OCI-LY1 (cell line): ENCODE data around the gene IFT172.

Source experiments
- H2AFZ ChIP-seq: fragments of 200-600 bp; sonication (generic), shearing (Covaris generic); 2 replicates; pipeline ENCODE4 v1.6.0; 2014; ENCODE audit warnings: antibody characterized with exemption, mild to moderate bottlenecking, low read length
- H3F3A ChIP-seq: fragments of 200-600 bp; sonication (generic), shearing (Covaris generic); 2 replicates; pipeline ENCODE4 v1.6.0; 2014; ENCODE audit warnings: mild to moderate bottlenecking, antibody characterized with exemption, low read length, moderate library complexity; ENCODE audit not compliant: insufficient read depth
- H3K27ac ChIP-seq: fragments of 200-600 bp; sonication (generic); 2 replicates; pipeline ENCODE4 v1.5.1; 2014; ENCODE audit warnings: low read length, mixed run types, mild to moderate bottlenecking, low read depth; ENCODE audit not compliant: poor library complexity, severe bottlenecking
- H3K27me3 ChIP-seq: fragments of 200-600 bp; sonication (generic); 2 replicates; pipeline ENCODE4 v1.6.0; 2014; ENCODE audit warnings: antibody characterized with exemption, mild to moderate bottlenecking, low read length, moderate library complexity; ENCODE audit not compliant: insufficient read depth
- H3K36me3 ChIP-seq: fragments of 200-600 bp; sonication (generic); 2 replicates; pipeline ENCODE4 v1.6.1; 2014; ENCODE audit warnings: mild to moderate bottlenecking, antibody characterized with exemption, low read length, moderate library complexity, mixed read lengths; ENCODE audit not compliant: insufficient read depth
- H3K4me1 ChIP-seq: fragments of 200-600 bp; sonication (generic); 2 replicates; pipeline ENCODE4 v1.5.1; 2014; ENCODE audit warnings: mild to moderate bottlenecking, low read length, moderate library complexity; ENCODE audit not compliant: insufficient read depth, severe bottlenecking
- H3K4me2 ChIP-seq: fragments of 200-600 bp; sonication (generic), shearing (Covaris generic); 2 replicates; pipeline ENCODE4 v1.6.1; 2014; ENCODE audit warnings: low read length
- H3K4me3 ChIP-seq: fragments of 200-600 bp; sonication (generic); 2 replicates; pipeline ENCODE4 v1.5.1; 2014; ENCODE audit warnings: low read length, low read depth, mild to moderate bottlenecking, mixed read lengths; ENCODE audit not compliant: poor library complexity, severe bottlenecking
- H3K79me2 ChIP-seq: fragments of 200-600 bp; shearing (Covaris generic); 2 replicates; pipeline ENCODE4 v1.6.1; 2016; ENCODE audit warnings: mixed run types, low read length, mixed read lengths; ENCODE audit not compliant: insufficient read depth
- H3K9ac ChIP-seq: fragments of 200-600 bp; sonication (generic), shearing (Covaris generic); 2 replicates; pipeline ENCODE4 v1.6.1; 2014; ENCODE audit warnings: mild to moderate bottlenecking, low read length, mixed read lengths
- H3K9me2 ChIP-seq: fragments of 200-600 bp; sonication (generic), shearing (Covaris generic); 2 replicates; pipeline ENCODE4 v1.6.1; 2014; ENCODE audit warnings: low read depth, mild to moderate bottlenecking, low read length, mixed read lengths
- H3K9me3 ChIP-seq: fragments of 200-600 bp; shearing (Covaris generic); 2 replicates; pipeline ENCODE4 v1.6.1; 2014; ENCODE audit warnings: low read length, mixed read lengths
- H4K20me1 ChIP-seq: fragments of 200-600 bp; sonication (generic), shearing (Covaris generic); 2 replicates; pipeline ENCODE4 v1.6.0; 2016; ENCODE audit warnings: mild to moderate bottlenecking, low read length; ENCODE audit not compliant: insufficient read depth
- EZH2 ChIP-seq: fragments of 200-600 bp; sonication (generic), shearing (Covaris generic); IDR thresholded peaks from 2 replicates; pipeline ENCODE4 v1.8.0; 2017; ENCODE audit warnings: borderline replicate concordance, mixed run types, mild to moderate bottlenecking, antibody characterized with exemption, low read length, moderate library complexity, mixed read lengths
- TF ChIP-seq, protein P1 (sequence below): fragments of 200-600 bp; sonication (generic), shearing (Covaris generic); IDR thresholded peaks from 2 replicates; pipeline ENCODE4 v1.5.1; 2017; ENCODE audit warnings: mild to moderate bottlenecking, antibody characterized with exemption, low read length, moderate library complexity, mixed read lengths

Gene IFT172

GRCh38 chr2:27531983-27532382, 42.4 kb upstream of the IFT172 start:
- no peaks in the 10 kb centered on the region for H4K20me1 ChIP-seq
- TF ChIP-seq, protein P1, sequence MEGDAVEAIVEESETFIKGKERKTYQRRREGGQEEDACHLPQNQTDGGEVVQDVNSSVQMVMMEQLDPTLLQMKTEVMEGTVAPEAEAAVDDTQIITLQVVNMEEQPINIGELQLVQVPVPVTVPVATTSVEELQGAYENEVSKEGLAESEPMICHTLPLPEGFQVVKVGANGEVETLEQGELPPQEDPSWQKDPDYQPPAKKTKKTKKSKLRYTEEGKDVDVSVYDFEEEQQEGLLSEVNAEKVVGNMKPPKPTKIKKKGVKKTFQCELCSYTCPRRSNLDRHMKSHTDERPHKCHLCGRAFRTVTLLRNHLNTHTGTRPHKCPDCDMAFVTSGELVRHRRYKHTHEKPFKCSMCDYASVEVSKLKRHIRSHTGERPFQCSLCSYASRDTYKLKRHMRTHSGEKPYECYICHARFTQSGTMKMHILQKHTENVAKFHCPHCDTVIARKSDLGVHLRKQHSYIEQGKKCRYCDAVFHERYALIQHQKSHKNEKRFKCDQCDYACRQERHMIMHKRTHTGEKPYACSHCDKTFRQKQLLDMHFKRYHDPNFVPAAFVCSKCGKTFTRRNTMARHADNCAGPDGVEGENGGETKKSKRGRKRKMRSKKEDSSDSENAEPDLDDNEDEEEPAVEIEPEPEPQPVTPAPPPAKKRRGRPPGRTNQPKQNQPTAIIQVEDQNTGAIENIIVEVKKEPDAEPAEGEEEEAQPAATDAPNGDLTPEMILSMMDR: no peak
- TF ChIP-seq EZH2: no peak

GRCh38 chr2:27527182-27527581, 37.6 kb upstream of the IFT172 start:
- no peak overlapping the region for H3K27ac ChIP-seq
- no peaks in the 10 kb centered on the region for H3K4me1 ChIP-seq
- no peak overlapping the region for H2AFZ ChIP-seq
- H3K9me2 ChIP-seq: no peaks in the 10 kb centered on the region
- no peak overlapping the region for H3K4me2 ChIP-seq
- no peaks in the 10 kb centered on the region for H3F3A ChIP-seq
- no peak for TF ChIP-seq EZH2
- TF ChIP-seq, protein P1: no peak
- no peak overlapping the region for H3K4me3 ChIP-seq
- H3K27me3 ChIP-seq: no peaks in the 10 kb centered on the region
- no peaks in the 10 kb centered on the region for H3K9me3 ChIP-seq
- H4K20me1 ChIP-seq: no peaks in the 10 kb centered on the region
- H3K9ac ChIP-seq: no peak overlapping the region
- no peaks in the 10 kb centered on the region for H3K36me3 ChIP-seq
- no peaks in the 10 kb centered on the region for H3K79me2 ChIP-seq

More at GRCh38 chr2:27531983-27532382, 42.4 kb upstream of the IFT172 start:
- Histone ChIP-seq H3K79me2 (no peaks in the 10 kb centered on the region), H3K4me1 (no peaks in the 10 kb centered on the region), H3K36me3 (no peaks in the 10 kb centered on the region), H3K9me3 (no peaks in the 10 kb centered on the region), H3K27ac (no peak overlapping the region), H3K9me2 (no peaks in the 10 kb centered on the region), H3K27me3 (no peaks in the 10 kb centered on the region), H3F3A (no peaks in the 10 kb centered on the region), H3K9ac (no peak overlapping the region), H2AFZ (no peak overlapping the region), H3K4me2 (no peak overlapping the region), H3K4me3 (no peak overlapping the region)

GRCh38 chr2:27522400-27522945, 32.9 kb upstream of the IFT172 start:
- Histone ChIP-seq H3K27me3 (no peaks in the 10 kb centered on the region), H3K9me2 (no peaks in the 10 kb centered on the region), H3K9me3 (no peaks in the 10 kb centered on the region), H3K4me2 (no peak overlapping the region), H3K9ac (no peak overlapping the region), H3F3A (no peaks in the 10 kb centered on the region), H3K4me3 (no peak overlapping the region), H4K20me1 (no peaks in the 10 kb centered on the region), H3K4me1 (no peaks in the 10 kb centered on the region), H3K79me2 (no peaks in the 10 kb centered on the region), H3K36me3 (no peaks in the 10 kb centered on the region), H2AFZ (no peak overlapping the region), H3K27ac (no peak overlapping the region)
- TF ChIP-seq, protein P1: no peak
- no peak for TF ChIP-seq EZH2
